Panc1 (cell line): ENCODE data around the gene MACROD2. TPM values are rescaled to one million over a fixed set of nuclear protein-coding genes. Genes with fewer than 3 reads are reported as not detected.

Experiments
- ATAC-seq: fragments of 200-7000 bp; cut with Tn5 transposase; 2 replicates; pipeline ENCODE4 v1.9.1; 2020; ENCODE audit warnings: mild to moderate bottlenecking, moderate library complexity
- BruUV-seq: library from RNA; stranded (reverse); fragments of 400-500 nt; replicated peaks from 2 replicates; lab custom pipeline; 2021; lab: Mats Ljungman, UMichigan
- CTCF ChIA-PET: fragments of 300-600 bp; sonication (Branson Sonifier 250); formaldehyde crosslinking; loops from one replicate; lab custom pipeline; 2022; ENCODE audit warnings: antibody characterized with exemption; lab: Charles Lee
- POLR2A ChIA-PET: fragments of 300-600 bp; sonication (Branson Sonifier 250); formaldehyde crosslinking; loops from one replicate; lab custom pipeline; 2022; ENCODE audit warnings: antibody characterized with exemption; lab: Charles Lee
- DNase-seq: peaks from one replicate; pipeline ENCODE4 v3.0.0-alpha.2; 2010; ENCODE audit warnings: low read depth, low spot score
- H3K27ac ChIP-seq: 2 replicates; pipeline ENCODE4 v1.5.1; 2011; ENCODE audit warnings: mild to moderate bottlenecking, low read length, inconsistent platforms
- H3K27me3 ChIP-seq: fragments of 200-500 bp; sonication (Bioruptor generic); 2 replicates; pipeline ENCODE4 v1.6.0; 2014; ENCODE audit warnings: low read length, inconsistent platforms; ENCODE audit not compliant: control insufficient read depth, insufficient read depth
- H3K36me3 ChIP-seq: fragments of 200-500 bp; sonication (Bioruptor generic); 2 replicates; pipeline ENCODE4 v1.5.1; 2014; ENCODE audit warnings: inconsistent platforms, mild to moderate bottlenecking, low read length, moderate library complexity; ENCODE audit not compliant: control insufficient read depth, insufficient read depth
- H3K4me1 ChIP-seq: 2 replicates; pipeline ENCODE4 v1.5.1; 2011; ENCODE audit warnings: inconsistent platforms, mild to moderate bottlenecking, low read length, moderate library complexity; ENCODE audit not compliant: control insufficient read depth, insufficient read depth
- H3K4me3 ChIP-seq, 2 experiments: 2 replicates each; pipeline ENCODE4 v1.5.1; 2011 to 2012; ENCODE audit warnings: low read depth in 2 of 2, low read length in 2 of 2, mild to moderate bottlenecking in 2 of 2, inconsistent platforms in 1 of 2, moderate library complexity in 1 of 2
- H3K9me3 ChIP-seq: fragments of 200-500 bp; sonication (Bioruptor generic); 2 replicates; pipeline ENCODE4 v1.5.1; 2014; ENCODE audit warnings: low read depth, mild to moderate bottlenecking, inconsistent platforms, low read length, moderate library complexity; ENCODE audit not compliant: control insufficient read depth, insufficient read depth
- POLR2AphosphoS5 ChIP-seq: IDR thresholded peaks from 2 replicates; pipeline ENCODE4 v1.6.1; 2012; ENCODE audit warnings: mild to moderate bottlenecking, low read depth, low read length, moderate library complexity
- SIN3A ChIP-seq: IDR thresholded peaks from 2 replicates; pipeline ENCODE4 v1.6.1; 2012; ENCODE audit warnings: low read depth, mild to moderate bottlenecking, low read length, moderate library complexity, borderline replicate concordance; ENCODE audit not compliant: insufficient read depth
- TCF7L2 ChIP-seq: IDR thresholded peaks from 2 replicates; pipeline ENCODE4 v1.6.1; 2011; ENCODE audit warnings: mild to moderate bottlenecking, low read depth, low read length, inconsistent platforms
- in situ Hi-C: cut with HindIII; loops from 2 replicates; pipeline ENCODE4 v1.10.0; 2016; ENCODE audit warnings: low sequenced_read_pairs, low pct_unique_long_range_greater_than_20kb
- intact Hi-C: fragments of 100-400 bp; cut with micrococcal nuclease; formaldehyde crosslinking; loops from one replicate; pipeline ENCODE4 v1.10.0; 2022; ENCODE audit not compliant: unreplicated experiment
- total RNA-seq: library from RNA; stranded (reverse); gene quantifications from one replicate; pipeline ENCODE4 v1.2.1, GENCODE V29; 2021; ENCODE audit not compliant: unreplicated experiment
- TF ChIP-seq, protein P1 (sequence below): fragments of 450-650 bp; IDR thresholded peaks from 2 replicates; pipeline ENCODE4 v1.5.1; 2017; ENCODE audit warnings: mild to moderate bottlenecking
- TF ChIP-seq, protein P2 (sequence below), 2 experiments: IDR thresholded peaks; 2 replicates each; pipeline ENCODE4 v1.6.1; 2011 to 2012; ENCODE audit warnings: low read depth in 2 of 2, control low read depth in 1 of 2, low read length in 1 of 2, mild to moderate bottlenecking in 1 of 2, moderate library complexity in 1 of 2; ENCODE audit not compliant: insufficient read depth in 1 of 2

Gene MACROD2
- total RNA-seq, 1 experiment from 2014 or later = 1.2 TPM

DNA sequence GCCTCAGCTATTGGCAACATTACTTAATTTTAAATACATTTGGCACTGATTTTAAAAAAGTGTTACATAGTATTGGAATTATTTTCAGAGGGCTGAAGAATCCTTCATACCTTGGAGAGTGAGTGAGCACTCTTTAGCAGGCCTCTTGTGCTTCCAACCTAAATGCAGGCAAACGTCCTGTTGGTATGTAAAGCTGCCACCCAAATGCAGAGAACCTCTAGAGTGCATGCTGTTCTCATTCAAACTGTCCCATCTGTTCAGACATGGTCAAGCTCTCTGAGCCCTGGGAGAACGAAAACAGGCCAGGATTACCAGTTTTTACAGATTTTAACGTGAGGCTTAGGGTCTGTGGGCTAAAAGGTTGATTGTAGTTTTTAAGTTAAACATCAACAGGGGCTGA, 720.1 kb downstream of the MACROD2 start:
- ChIA-PET CTCF (no interaction called here), POLR2A (no interaction called here)
- ATAC-seq = no peak
- H3K9me3 ChIP-seq = no peaks in the 10 kb centered on the region
- no peak overlapping the region for H3K4me3 ChIP-seq
- no peaks in the 10 kb centered on the region for H3K27me3 ChIP-seq
- no TSS peak for BruUV-seq
- intact Hi-C loops = no loop called here
- in situ Hi-C loops = no loop called here
- H3K27ac ChIP-seq = no peak overlapping the region
- no peaks in the 10 kb centered on the region for H3K4me1 ChIP-seq
- DNase-seq = no peak
- no peaks in the 10 kb centered on the region for H3K36me3 ChIP-seq
- TF ChIP-seq, protein P1, sequence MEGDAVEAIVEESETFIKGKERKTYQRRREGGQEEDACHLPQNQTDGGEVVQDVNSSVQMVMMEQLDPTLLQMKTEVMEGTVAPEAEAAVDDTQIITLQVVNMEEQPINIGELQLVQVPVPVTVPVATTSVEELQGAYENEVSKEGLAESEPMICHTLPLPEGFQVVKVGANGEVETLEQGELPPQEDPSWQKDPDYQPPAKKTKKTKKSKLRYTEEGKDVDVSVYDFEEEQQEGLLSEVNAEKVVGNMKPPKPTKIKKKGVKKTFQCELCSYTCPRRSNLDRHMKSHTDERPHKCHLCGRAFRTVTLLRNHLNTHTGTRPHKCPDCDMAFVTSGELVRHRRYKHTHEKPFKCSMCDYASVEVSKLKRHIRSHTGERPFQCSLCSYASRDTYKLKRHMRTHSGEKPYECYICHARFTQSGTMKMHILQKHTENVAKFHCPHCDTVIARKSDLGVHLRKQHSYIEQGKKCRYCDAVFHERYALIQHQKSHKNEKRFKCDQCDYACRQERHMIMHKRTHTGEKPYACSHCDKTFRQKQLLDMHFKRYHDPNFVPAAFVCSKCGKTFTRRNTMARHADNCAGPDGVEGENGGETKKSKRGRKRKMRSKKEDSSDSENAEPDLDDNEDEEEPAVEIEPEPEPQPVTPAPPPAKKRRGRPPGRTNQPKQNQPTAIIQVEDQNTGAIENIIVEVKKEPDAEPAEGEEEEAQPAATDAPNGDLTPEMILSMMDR = no peak
- TF ChIP-seq, protein P2, sequence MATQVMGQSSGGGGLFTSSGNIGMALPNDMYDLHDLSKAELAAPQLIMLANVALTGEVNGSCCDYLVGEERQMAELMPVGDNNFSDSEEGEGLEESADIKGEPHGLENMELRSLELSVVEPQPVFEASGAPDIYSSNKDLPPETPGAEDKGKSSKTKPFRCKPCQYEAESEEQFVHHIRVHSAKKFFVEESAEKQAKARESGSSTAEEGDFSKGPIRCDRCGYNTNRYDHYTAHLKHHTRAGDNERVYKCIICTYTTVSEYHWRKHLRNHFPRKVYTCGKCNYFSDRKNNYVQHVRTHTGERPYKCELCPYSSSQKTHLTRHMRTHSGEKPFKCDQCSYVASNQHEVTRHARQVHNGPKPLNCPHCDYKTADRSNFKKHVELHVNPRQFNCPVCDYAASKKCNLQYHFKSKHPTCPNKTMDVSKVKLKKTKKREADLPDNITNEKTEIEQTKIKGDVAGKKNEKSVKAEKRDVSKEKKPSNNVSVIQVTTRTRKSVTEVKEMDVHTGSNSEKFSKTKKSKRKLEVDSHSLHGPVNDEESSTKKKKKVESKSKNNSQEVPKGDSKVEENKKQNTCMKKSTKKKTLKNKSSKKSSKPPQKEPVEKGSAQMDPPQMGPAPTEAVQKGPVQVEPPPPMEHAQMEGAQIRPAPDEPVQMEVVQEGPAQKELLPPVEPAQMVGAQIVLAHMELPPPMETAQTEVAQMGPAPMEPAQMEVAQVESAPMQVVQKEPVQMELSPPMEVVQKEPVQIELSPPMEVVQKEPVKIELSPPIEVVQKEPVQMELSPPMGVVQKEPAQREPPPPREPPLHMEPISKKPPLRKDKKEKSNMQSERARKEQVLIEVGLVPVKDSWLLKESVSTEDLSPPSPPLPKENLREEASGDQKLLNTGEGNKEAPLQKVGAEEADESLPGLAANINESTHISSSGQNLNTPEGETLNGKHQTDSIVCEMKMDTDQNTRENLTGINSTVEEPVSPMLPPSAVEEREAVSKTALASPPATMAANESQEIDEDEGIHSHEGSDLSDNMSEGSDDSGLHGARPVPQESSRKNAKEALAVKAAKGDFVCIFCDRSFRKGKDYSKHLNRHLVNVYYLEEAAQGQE (IDR thresholded peaks at IDR 0.05; ENCODE audit: insufficient read depth in 1 of 2, low read depth in 2 of 2, low read length in 1 of 2) = no peak
- TF ChIP-seq POLR2AphosphoS5 = no peak
- no peak for TF ChIP-seq TCF7L2
- no peak for TF ChIP-seq SIN3A

DNA sequence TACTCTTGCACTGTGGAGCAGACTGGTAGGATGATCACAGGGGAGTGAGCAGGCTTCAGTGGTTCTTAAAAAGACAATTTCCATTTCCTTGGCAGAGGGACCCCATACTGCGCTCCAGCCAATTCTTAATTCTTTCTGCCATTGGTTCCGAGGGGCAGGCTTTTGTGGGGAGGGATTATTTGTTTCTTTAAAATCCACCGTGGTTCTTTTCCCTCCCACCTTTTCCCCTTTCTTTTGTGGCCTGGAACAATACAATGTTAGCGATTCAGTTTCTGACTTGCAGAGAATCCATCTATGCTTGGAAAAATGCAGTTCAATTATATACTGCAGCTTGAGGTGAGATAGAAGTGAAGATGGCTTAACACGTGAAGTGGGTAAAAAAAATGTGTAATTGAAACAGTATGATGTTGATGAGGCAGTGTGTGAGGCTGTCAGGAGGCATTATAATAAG, 721.1 kb downstream of the MACROD2 start:
- Histone ChIP-seq H3K9me3 (no peaks in the 10 kb centered on the region), H3K27me3 (no peaks in the 10 kb centered on the region), H3K36me3 (no peaks in the 10 kb centered on the region), H3K27ac (no peak overlapping the region), H3K4me1 (no peaks in the 10 kb centered on the region), H3K4me3 (no peak overlapping the region)
- DNase-seq (no peak), ATAC-seq (no peak)
- ChIA-PET POLR2A (no interaction called here), CTCF (no interaction called here)
- in situ Hi-C loops = no loop called here
- intact Hi-C loops = no loop called here
- TF ChIP-seq, protein P1 = no peak
- no peak for TF ChIP-seq TCF7L2
- TF ChIP-seq SIN3A = no peak
- TF ChIP-seq POLR2AphosphoS5 = no peak
- TF ChIP-seq, protein P2 (IDR thresholded peaks at IDR 0.05; ENCODE audit: insufficient read depth in 1 of 2, low read depth in 2 of 2, low read length in 1 of 2) = no peak
- no TSS peak for BruUV-seq
